Fibroblast of skin of back (primary cell): Measurements from ENCODE around the gene SPATA12.

Source experiments
- DNase-seq: peaks from one replicate; pipeline ENCODE4 v3.0.0-alpha.2; 2013

SPATA12 gene

GRCh38 chr3:57120451-57121174 lies 60.1 kb downstream of the SPATA12 start:
- no peak for DNase-seq
